DOHH2 (cell line): Measurements from ENCODE around the gene BMP8B.

ENCODE experiments used
- H3F3A ChIP-seq: fragments of 200-600 bp; sonication (generic), shearing (Covaris generic); 2 replicates; pipeline ENCODE4 v1.6.0; 2016; ENCODE audit warnings: antibody characterized with exemption, mild to moderate bottlenecking; ENCODE audit not compliant: control insufficient read depth, insufficient read depth
- H3K27ac ChIP-seq: fragments of 200-600 bp; sonication (generic); 2 replicates; pipeline ENCODE4 v1.5.1; 2014; ENCODE audit warnings: low read depth, mild to moderate bottlenecking, low read length, moderate library complexity
- H3K27me3 ChIP-seq: fragments of 200-600 bp; sonication (generic); 2 replicates; pipeline ENCODE4 v1.6.1; 2014; ENCODE audit warnings: mild to moderate bottlenecking, low read length, mixed read lengths; ENCODE audit not compliant: control insufficient read depth
- H3K36me3 ChIP-seq: fragments of 200-600 bp; sonication (generic); 2 replicates; pipeline ENCODE4 v1.6.1; 2014; ENCODE audit warnings: mild to moderate bottlenecking, low read length, moderate library complexity, mixed read lengths; ENCODE audit not compliant: control insufficient read depth
- H3K4me1 ChIP-seq: fragments of 200-600 bp; sonication (generic); 2 replicates; pipeline ENCODE4 v1.6.1; 2014; ENCODE audit warnings: mild to moderate bottlenecking, low read length, mixed read lengths; ENCODE audit not compliant: control insufficient read depth
- H3K4me2 ChIP-seq: fragments of 200-600 bp; sonication (generic); 2 replicates; pipeline ENCODE4 v1.6.0; 2014; ENCODE audit warnings: mild to moderate bottlenecking, low read length, moderate library complexity
- H3K4me3 ChIP-seq: fragments of 200-600 bp; sonication (generic); 2 replicates; pipeline ENCODE4 v1.5.1; 2014; ENCODE audit warnings: mild to moderate bottlenecking, low read length, mixed read lengths
- H3K79me2 ChIP-seq: fragments of 200-600 bp; sonication (generic); 2 replicates; pipeline ENCODE4 v1.6.1; 2014; ENCODE audit warnings: mild to moderate bottlenecking, low read length, mixed read lengths; ENCODE audit not compliant: control insufficient read depth
- H3K9me2 ChIP-seq: fragments of 200-600 bp; sonication (generic); replicated peaks from 2 replicates; pipeline ENCODE4 v1.6.1; 2014; ENCODE audit warnings: mild to moderate bottlenecking, low read length, mixed read lengths; ENCODE audit not compliant: control insufficient read depth
- H3K9me3 ChIP-seq: fragments of 200-600 bp; sonication (generic); 2 replicates; pipeline ENCODE4 v1.6.1; 2014; ENCODE audit warnings: antibody characterized with exemption, low read length, mixed read lengths; ENCODE audit not compliant: control insufficient read depth, insufficient read depth
- H4K20me1 ChIP-seq: fragments of 200-600 bp; sonication (generic); 2 replicates; pipeline ENCODE4 v1.6.0; 2014; ENCODE audit warnings: low read depth, mild to moderate bottlenecking, antibody characterized with exemption, low read length, moderate library complexity; ENCODE audit not compliant: control insufficient read depth, insufficient read depth
- CTCF ChIP-seq: fragments of 200-600 bp; sonication (generic); IDR thresholded peaks from one replicate; pipeline ENCODE4 v1.5.1; 2014; ENCODE audit warnings: antibody characterized with exemption, mild to moderate bottlenecking, low read depth, low read length; ENCODE audit not compliant: poor library complexity, severe bottlenecking
- EZH2phosphoT487 ChIP-seq: fragments of 200-600 bp; sonication (generic); IDR thresholded peaks from 2 replicates; pipeline ENCODE4 v1.6.1; 2017; ENCODE audit warnings: borderline replicate concordance, mild to moderate bottlenecking, antibody characterized with exemption, low read length, moderate library complexity, mixed read lengths

BMP8B gene

GRCh38 chr1:39713557-39713956 is 75.1 kb downstream of the BMP8B start:
- Histone ChIP-seq H3K27ac (no peak overlapping the region), H4K20me1 (no peaks in the 10 kb centered on the region), H3K4me3 (no peak overlapping the region), H3K36me3 (no peaks in the 10 kb centered on the region), H3K79me2 (no peaks in the 10 kb centered on the region), H3F3A (no peaks in the 10 kb centered on the region), H3K9me2 (no peaks in the 10 kb centered on the region), H3K27me3 (peaks cover 25% of the 10 kb centered on the region), H3K4me2 (no peak overlapping the region), H3K9me3 (no peaks in the 10 kb centered on the region), H3K4me1 (no peaks in the 10 kb centered on the region)
- TF ChIP-seq CTCF (no peak), EZH2phosphoT487 (no peak)

- H3K9me2 ChIP-seq, result no peaks in the 10 kb centered on the region
- no peak overlapping the region for H3K4me2 ChIP-seq
- H4K20me1 ChIP-seq, result no peaks in the 10 kb centered on the region
- no peaks in the 10 kb centered on the region for H3K9me3 ChIP-seq
- no peaks in the 10 kb centered on the region for H3F3A ChIP-seq
- no peak overlapping the region for H3K4me3 ChIP-seq
- no peaks in the 10 kb centered on the region for H3K79me2 ChIP-seq
- H3K27me3 ChIP-seq, result peaks cover 13% of the 10 kb centered on the region
- TF ChIP-seq CTCF, result no peak
- TF ChIP-seq EZH2phosphoT487, result no peak
- H3K4me1 ChIP-seq, result no peaks in the 10 kb centered on the region
- no peaks in the 10 kb centered on the region for H3K36me3 ChIP-seq
- no peak overlapping the region for H3K27ac ChIP-seq
Measured at GRCh38 chr1:39711966-39712340, 76.7 kb downstream of the BMP8B start.

- Histone ChIP-seq H4K20me1 (no peaks in the 10 kb centered on the region), H3F3A (no peaks in the 10 kb centered on the region), H3K79me2 (no peaks in the 10 kb centered on the region), H3K4me1 (no peaks in the 10 kb centered on the region), H3K4me2 (no peak overlapping the region), H3K9me2 (no peaks in the 10 kb centered on the region), H3K27me3 (peaks cover 7% of the 10 kb centered on the region), H3K9me3 (no peaks in the 10 kb centered on the region), H3K27ac (no peak overlapping the region), H3K4me3 (no peak overlapping the region), H3K36me3 (no peaks in the 10 kb centered on the region)
- TF ChIP-seq EZH2phosphoT487 (no peak), CTCF (no peak)
Measured at GRCh38 chr1:39711104-39711965, 77.3 kb downstream of the BMP8B start.
